HG03196 (cell line): ENCODE results near the gene NPIPB9.
"Not testable (repeated sequence)": the region's sequence is repeated elsewhere in the genome, so short reads cannot be mapped to it uniquely, and the experiment has no call there.

ENCODE experiments used
- ATAC-seq: cut with Tn5 transposase; IDR thresholded peaks from one replicate; pipeline ENCODE4 v1.9.1; 2021; ENCODE audit not compliant: unreplicated experiment

Gene NPIPB9

DNA sequence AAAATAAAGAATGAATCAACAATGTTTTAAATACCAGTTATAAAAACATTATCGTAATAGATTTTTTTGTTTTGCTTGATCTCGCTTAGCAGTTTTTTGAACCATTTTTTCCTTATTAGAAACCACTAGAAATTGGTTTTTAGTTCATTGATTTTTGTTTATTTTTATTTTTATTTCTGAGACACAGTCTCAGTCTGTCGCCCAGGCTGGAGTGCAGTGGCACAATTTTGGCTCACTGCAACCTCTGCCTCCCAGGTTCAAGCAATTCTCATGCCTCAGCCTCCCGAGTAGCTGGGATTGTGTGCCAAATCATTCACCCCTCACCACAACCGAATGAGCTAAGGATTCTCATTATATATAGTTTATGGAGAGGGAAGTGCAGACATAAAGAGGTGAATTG lies at the start of gene NPIPB9:
Gene NPIPB9 (plus strand): TSS at position 301 of the 400 bp plus-strand sequence.
- ATAC-seq: not testable (repeated sequence)

DNA sequence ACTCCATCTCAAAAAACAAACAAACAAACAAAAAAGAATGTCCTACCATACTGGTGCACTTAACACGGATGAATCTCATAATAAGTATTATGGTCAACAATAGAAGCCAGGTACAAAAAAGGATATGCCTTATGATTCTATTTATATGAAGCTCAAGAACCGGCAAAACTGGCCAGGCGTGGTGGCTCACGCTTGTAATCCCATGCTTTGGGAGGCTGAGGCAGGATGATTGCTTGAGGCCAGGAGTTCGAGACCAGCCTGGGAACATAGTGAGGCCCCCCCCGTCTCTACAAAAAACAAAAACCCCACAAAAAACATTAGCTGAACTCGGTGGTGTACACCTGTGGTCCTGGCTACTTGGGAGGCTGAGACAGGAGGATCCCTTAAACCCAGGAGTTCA lies 47.3 kb upstream of the NPIPB9 start:
- not testable (repeated sequence) for ATAC-seq

DNA sequence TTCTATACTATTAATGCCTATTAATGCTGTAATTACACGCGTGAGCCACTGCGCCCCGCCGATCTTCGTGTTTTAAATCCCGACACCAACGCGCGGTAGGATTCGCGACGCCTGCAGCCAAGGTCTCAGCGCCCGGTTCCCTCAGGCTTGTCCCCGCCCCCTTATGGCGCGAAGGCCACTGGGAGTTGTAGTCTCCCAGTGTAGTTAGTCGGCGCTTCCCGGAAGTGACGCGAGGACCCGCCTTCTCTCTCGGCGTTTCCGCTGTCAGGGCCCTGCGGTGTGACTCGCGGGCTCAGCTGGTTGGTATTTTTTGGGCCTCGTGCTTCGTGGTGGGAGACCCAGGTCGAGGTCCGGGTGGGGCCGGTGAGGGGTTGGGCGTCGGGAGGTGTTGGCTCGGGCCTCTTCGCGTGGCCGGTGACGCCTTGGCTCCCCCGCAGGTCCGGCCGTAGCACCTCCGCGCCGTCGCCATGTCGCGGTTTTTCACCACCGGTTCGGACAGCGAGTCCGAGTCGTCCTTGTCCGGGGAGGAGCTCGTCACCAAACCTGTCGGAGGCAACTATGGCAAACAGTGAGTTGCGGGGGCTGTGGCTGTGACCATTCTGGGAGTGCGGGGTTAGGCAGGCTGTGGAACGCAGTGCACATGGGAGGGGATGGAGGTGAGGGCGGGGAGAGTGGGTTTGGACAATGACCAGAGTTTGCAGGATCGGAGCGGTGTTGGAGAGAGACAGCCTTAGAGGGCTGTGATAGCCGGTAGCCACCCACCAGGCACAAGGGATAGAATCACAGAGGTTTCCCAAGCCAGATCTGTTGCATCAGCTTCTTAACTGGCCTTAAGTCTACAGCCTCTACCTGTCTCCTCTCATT lies 40.1 kb upstream of the NPIPB9 start, which contains the start of gene EIF3C:
Gene EIF3C (plus strand): TSS at position 245 of the 864 bp plus-strand sequence. CDS start 223 bp downstream, at position 468.
- peak; percentile 91 for ATAC-seq

DNA sequence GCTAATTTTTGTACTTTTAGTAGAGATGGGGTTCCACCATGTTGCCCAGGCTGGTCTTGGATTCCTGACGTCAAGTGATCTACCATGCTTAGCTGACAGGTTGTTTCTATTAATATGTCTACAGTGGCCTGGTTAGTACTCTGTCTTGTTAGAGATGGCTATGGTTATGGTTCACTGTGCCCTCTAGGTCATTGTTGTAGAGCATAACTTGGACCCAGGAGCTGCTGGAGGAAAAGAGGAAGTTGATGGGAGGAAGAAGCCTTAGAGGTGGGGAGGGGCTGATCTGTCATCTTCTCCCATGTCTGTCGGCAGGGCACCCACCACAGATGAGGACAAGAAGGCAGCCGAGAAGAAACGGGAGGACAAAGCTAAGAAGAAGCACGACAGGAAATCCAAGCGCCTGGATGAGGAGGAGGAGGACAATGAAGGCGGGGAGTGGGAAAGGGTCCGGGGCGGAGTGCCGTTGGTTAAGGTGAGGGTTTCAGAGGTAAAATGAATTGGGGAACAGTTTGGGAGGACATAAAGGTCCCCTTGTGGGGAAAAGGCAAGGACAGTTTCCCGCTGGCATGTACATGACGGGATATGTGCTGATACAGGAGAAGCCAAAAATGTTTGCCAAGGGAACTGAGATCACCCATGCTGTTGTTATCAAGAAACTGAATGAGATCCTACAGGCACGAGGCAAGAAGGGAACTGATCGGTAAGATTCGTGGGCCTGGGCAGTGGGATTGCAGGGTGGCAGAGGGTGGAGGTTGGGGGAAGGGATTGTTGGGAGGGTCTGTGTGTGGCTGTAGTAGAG lies 28.5 kb upstream of the NPIPB9 start:
- not testable (repeated sequence) for ATAC-seq

DNA sequence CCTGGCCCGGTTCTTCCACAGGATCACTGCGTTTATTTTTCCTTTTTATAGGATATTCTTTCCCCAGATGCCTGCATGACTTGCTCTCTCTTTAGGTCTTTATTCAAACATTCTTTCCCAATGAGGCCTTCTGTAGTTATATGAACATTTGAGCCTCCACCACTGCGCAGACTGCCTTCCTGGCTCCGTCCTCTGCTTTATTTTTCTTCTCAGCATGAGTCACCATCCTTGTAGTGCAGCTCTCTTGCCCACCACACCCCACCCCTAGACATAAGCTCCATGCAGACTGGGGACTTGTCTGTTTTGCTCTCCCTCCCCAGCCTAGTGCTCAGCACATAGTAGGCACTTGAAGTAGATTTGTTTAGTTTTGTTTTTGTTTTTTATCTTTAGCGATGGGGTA lies 20.3 kb upstream of the NPIPB9 start:
- ATAC-seq: not testable (repeated sequence)

DNA sequence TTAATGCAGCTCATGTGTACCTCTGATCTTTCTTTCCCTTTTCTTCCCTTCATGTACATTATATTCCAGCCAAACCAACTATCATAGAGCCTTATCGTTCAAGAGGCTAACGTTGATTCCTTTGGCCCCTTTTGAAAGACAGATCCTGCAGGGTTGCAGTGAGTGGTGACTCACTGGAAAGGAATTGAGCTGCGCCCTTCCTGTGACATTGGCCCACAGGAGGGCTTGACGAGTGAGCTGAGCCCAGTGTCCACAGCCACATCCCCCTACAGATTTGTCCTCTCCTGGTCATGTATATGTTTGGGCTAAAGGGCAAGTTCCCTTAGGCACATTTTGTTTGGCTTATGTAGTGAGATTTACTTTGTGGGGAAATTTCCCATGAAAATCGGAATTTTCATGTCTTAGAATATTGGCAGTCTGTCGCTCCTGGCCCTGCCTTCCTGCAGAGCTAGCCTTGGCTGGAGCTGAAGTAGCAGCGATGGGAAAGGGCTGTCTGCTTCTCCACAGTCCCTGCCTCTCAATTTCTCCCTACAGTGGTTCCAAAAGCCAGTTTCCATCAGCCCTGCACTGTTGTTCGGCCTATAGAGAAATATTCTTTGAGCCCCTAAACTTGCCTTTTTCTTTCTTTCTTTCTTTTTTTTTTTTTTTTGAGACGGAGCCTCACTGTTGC lies 19.0 kb upstream of the NPIPB9 start:
- ATAC-seq: not testable (repeated sequence)

DNA sequence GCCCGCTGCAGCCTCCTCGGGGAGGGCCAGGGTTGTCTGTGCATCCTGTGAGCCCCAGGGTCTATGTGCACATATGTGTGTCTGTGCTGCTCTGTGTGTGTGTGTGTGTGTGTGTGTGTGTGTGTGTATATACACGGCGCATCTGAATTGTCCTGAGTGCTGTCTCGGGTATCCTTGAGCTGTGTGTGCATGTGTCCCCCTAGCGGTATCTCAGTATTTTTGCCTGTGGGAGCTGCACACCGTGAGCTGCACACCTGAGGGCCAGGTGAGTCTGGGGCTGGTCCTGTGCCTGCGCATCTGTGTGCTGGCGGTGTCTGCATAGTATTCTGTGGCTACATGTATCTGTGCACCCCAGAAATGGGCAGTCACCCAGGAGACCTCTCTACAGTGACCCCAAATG lies 11.8 kb upstream of the NPIPB9 start:
- ATAC-seq: not testable (repeated sequence)

DNA sequence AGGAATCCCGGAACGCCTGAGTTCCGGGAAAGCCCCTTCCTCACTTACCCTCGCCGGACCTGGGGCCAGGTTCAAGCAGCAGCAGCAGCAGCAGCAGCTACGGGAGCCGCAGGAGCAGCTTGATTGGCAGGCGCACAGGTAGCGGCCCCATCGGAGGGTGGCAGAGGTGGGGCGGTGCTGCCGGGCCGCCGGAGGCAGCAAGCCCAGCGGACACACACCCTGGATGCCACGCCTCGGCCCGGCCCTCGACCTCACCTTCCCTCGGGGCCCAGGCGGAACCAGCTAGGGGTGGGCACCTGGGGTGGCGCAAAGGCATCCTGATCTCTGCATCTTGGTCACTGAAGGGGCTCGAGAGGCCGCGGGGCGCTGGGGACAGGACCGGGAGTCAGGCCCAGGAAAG lies 11.0 kb upstream of the NPIPB9 start:
- ATAC-seq: not testable (repeated sequence)

DNA sequence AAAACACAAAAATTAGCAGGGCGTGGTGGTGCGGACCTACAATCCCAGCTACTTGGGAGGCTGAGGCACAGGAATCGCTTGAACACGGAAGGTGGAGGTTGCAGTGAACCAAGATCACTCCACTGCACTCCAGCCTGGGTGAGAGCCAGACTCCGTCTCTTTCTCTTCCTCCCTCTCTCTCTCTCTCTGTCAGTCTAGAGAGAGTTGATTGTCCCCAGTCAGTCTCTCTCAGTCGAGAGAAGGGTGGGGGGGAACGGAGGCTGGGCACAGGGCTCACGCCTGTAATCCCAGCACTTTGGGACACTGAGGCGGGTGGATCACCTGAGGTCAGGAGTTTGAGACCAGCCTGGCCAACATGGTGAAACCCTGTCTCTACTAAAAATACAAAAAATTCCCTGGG lies 10.3 kb upstream of the NPIPB9 start:
- ATAC-seq: not testable (repeated sequence)

DNA sequence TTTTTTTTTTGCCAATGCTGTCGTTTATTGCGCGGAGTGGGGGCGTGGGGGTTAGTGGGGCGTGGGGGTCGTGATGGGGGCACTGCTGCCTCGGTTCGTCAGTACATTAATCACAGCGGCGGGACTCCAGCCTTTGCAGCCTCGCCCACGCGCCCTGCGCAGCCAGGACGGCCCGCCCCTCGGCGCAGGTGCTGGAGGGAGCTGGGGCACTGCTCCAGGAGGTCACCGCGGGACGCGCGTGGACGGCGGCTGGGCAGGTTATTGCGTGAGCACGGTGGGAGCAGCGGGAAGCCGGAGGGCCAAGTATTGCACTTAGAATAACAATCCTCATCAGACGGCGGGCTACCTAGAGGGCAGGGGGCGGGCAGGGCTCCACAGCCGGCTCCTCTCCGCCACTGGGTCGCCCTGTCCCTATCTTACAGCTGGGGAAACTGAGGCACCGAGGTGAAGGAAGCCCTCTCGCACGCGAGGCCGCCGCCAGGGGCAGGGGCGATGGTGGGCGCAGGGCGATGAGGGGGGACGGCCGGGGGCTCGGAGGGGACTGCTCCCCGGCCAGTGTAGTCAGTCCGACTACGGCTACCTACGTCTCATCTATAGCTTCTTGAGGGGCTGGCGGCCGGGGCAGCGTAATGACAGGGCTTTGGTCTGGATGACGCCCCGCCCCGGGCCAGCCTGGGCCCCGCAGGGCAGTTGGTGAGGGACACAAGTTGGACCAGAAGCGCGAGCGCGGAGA lies 4.8 kb upstream of the NPIPB9 start:
- ATAC-seq: not testable (repeated sequence)

DNA sequence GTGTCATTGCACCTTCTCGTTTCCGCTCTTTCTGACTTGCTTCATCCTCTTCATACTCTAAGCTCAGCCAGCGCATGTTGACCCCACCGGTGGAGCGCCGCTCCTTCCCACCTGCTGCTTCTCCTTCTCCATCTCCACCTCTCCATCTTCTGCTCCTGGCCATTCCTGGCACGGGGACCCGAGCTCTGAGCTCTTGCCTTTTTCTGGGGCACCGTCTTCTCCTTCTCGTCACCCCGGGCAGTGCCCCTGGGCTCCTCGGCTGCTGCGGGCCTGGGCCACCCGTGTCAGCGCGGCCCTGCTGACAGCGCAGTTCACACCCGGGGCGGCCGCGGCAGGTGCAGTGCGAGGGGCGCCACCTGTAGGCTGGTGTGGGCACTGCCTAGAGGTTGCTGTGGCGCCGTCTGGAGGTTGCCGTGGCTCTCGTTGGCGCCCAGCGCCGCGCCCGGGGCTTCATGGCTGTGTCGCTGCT lies 1.6 kb upstream of the NPIPB9 start:
- ATAC-seq: peak; percentile 90

DNA sequence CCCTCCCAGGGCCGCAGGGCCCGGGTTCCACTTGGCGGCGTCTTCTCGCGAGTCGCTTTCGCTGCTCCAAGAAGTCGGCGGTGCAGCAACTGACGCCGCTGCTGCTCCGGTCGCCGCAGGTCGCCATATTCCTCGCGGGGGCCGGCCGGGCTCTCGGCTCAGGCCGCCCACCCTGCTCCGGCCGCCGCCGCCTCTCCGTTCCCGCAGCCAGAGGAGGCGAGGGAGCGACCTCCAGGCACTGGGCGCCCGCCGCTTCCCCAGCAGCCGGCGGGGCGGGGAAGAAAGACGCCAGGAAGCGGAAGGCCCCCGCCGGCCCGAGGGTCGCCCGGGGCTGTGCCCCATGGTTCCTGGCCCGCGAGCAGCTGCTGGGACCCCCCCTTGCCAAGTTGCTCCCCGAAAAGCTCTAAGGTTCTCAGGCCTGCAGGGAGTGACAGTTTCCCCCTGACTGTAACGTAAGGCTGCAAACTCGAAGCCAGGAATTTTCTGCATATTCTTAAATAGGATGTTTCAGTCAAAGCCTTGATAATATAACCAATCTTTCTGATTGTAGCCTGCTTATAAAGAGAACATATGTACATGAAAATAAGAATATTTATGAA lies 1.0 kb upstream of the NPIPB9 start:
- ATAC-seq: peak; percentile 20

DNA sequence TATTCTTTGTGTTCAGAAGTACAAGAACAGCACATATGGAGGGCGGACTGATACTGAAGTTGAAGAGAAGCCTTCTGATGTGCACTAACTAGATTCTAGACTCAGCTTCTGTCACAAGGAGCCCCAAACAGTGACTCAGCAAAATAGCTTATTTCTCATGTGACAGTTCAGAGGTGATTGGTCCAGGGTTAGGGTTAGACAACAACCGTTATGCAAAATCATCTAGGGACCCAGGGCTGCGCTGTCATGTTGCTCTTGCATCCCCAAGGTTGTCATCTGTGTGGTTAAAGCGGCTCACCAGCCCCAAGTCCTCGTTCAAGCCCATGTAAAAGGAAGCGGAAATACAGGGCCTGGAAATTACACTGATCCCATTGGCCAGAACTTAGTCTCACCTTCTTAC lies 30.1 kb downstream of the NPIPB9 start:
- ATAC-seq: not testable (repeated sequence)

DNA sequence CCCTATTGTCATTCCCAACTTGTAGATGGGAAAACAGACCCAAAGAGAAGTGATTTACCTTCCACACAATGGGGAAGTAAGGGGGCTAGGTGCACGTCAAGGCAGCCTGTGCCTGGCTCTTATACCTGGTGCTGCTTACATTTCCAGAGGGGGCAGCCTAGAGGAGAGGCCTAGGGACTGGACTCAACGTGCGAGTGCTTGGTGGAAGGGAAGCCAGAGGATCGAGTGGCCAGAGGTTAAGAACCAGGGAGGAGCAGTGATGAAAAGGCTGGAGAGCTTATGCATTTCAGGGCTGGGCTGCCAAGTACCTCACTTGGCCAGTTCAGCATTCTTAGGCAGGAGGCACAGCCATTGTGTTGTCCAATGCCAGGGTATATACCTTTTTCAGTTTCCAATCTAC lies 30.8 kb downstream of the NPIPB9 start:
- not testable (repeated sequence) for ATAC-seq

DNA sequence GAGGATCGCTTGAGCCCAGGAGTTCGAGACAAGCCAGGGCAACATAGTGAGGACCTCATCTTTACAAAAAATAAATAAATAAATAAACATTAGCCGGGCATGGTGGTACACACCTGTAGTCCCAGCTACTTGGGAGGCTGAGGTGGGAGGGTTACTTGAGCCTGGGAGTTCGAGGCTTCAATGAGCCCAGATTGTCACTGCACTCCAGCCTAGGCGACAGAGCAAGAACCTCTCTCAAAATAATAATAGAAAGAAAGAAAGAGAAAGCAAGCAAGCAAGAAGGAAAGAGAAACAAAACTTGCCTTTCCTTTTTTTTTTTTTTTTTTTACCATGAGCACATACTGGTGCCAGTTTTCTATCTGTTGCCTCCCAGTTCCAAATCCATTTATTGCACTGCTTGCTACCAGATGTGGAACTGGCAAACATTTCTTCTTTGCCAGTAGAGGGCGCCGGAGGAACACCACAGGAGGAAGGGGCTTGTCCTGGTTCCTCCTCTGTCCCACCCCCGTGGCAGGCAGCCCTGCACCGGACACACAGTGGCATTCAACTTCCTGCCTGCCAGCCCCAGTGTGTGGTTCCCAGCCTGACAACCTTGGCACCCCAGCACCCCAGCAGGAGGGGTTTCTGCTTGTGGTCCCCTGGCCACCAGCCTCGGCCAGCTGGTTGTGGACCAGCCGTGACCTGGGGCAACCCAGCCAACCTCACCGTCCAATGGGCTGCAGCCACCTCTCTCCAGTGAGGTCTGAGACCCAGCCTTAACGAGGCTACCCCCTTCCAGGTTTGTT lies 50.8 kb downstream of the NPIPB9 start:
- peak; percentile 83 for ATAC-seq

DNA sequence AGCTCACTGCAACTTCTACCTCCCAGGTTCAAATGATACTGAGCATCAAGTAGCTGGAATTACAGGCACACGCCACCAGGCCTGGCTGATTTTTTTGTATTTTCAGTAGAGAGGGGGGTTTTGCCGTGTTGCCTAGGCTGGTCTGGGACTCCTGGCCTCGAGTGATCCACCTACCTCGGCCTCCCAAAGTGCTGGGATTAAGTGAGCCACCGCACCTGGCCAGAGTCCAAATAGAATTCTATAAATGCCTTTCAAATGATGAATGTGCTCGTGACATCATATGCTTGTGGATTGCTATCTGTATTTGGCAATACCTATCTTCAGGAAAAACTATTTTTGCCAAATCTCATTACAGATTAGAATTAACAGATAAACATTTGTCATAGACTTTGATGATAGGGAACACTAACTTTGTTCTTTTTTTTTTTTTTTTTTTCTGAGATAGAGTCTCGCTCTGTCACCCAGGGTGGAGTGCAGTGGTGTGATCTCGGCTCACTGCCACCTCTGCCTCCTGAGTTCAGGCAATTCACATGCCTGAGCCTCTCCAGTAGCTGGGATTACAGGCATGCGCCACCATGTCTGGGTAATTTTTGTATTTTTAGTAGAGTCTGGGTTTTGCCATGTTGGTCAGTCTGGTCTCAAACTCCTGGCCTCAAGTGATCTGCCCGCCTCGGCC lies 56.0 kb downstream of the NPIPB9 start:
- not testable (repeated sequence) for ATAC-seq

DNA sequence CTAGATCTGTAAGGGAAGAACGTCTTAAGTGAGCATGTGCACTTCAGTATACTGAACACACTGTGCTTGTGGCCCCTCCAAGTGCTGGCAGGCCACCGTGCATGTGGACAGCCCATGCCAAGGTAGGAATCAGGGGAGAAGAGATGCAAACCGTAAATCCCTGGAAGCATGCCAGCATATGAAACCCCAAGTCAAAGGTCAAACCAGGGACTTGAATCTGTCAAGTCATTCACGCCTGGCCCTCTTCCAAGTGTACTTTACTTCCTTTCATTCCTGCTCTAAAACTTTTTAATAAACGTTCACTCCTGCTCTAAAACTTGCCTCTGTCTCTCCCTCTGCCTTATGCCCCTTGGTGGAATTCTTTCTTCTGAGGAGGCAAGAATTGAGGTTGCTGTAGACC lies 68.4 kb downstream of the NPIPB9 start:
- ATAC-seq: no peak

DNA sequence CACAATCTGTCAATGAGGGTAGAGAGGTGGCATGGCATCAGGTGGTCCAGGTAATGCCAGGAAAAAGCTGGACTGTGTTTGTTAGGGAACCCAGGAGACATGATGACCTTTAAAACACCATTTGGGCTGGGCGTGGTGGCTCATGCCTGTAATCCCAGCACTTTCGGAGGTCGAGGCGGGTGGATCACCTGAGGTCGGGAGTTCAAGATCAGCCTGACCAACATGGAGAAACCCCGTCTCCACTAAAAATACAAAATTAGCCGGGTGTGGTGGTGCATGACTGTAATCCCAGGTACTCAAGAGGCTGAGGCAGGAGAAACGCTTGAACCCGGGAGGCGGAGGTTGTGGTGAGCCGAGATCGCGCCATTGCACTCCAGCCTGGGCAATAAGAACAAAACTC lies 69.0 kb downstream of the NPIPB9 start:
- not testable (repeated sequence) for ATAC-seq
